Brain pericyte (primary cell): Measurements from ENCODE around the gene RAB3IL1.
"Not testable (repeated sequence)": the region's sequence is repeated elsewhere in the genome, so short reads cannot be mapped to it uniquely, and the experiment has no call there.

ENCODE experiments used
- DNase-seq: peaks from one replicate; pipeline ENCODE4 v3.0.0-alpha.2; 2012; ENCODE audit warnings: low read depth, low spot score

RAB3IL1 gene

GRCh38 chr11:61917334-61918109, at the start of gene RAB3IL1:
Gene RAB3IL1 (minus strand): TSS chr11:61917566. CDS start chr11:61917367, 199 bp downstream.
- DNase-seq = no peak

- no peak for DNase-seq
Observed at GRCh38 chr11:61966734-61967115, 49.4 kb upstream of the RAB3IL1 start.

GRCh38 chr11:61964666-61965271, 47.4 kb upstream of the RAB3IL1 start:
- not testable (repeated sequence) for DNase-seq

- no peak for DNase-seq
Observed at GRCh38 chr11:61964058-61964665, 46.8 kb upstream of the RAB3IL1 start.

GRCh38 chr11:61963282-61964057, 46.1 kb upstream of the RAB3IL1 start:
- DNase-seq = no peak

GRCh38 chr11:61963016-61963281, 45.6 kb upstream of the RAB3IL1 start:
- DNase-seq = no peak

GRCh38 chr11:61962213-61963015, 45.0 kb upstream of the RAB3IL1 start:
- no peak for DNase-seq

- no peak for DNase-seq
Observed at GRCh38 chr11:61961570-61962212, 44.3 kb upstream of the RAB3IL1 start.

GRCh38 chr11:61960532-61960931, 43.2 kb upstream of the RAB3IL1 start:
- DNase-seq = no peak

GRCh38 chr11:61959678-61960077, 42.3 kb upstream of the RAB3IL1 start:
- DNase-seq = no peak

GRCh38 chr11:61959114-61959513, 41.7 kb upstream of the RAB3IL1 start:
- no peak for DNase-seq

- DNase-seq = no peak
Observed at GRCh38 chr11:61958590-61958989, 41.2 kb upstream of the RAB3IL1 start.

- no peak for DNase-seq
Observed at GRCh38 chr11:61957021-61957770, 39.8 kb upstream of the RAB3IL1 start.

- no peak for DNase-seq
Observed at GRCh38 chr11:61956191-61957020, 39.0 kb upstream of the RAB3IL1 start.

- no peak for DNase-seq
Observed at GRCh38 chr11:61955422-61956135, 38.2 kb upstream of the RAB3IL1 start.

GRCh38 chr11:61954851-61955421, 37.6 kb upstream of the RAB3IL1 start:
- DNase-seq = no peak

GRCh38 chr11:61954106-61954850, 36.9 kb upstream of the RAB3IL1 start:
- DNase-seq = no peak

GRCh38 chr11:61953632-61954031, 36.3 kb upstream of the RAB3IL1 start:
- not testable (repeated sequence) for DNase-seq
